AG04450 (cell line): ENCODE data around the gene VSTM4. TPM values are rescaled to one million over a fixed set of nuclear protein-coding genes. Genes with fewer than 3 reads are reported as not detected.

Source experiments
- CTCF ChIA-PET: fragments of 300-600, 350-600 bp; formaldehyde crosslinking; extraction: SDS; loops from one replicate; lab custom pipeline; 2022; ENCODE audit warnings: antibody characterized with exemption, inconsistent platforms; lab: Charles Lee
- POLR2A ChIA-PET: fragments of 350-600 bp; formaldehyde crosslinking; extraction: SDS; loops from one replicate; lab custom pipeline; 2021; ENCODE audit warnings: antibody characterized with exemption, inconsistent platforms; lab: Yijun Ruan, JAX
- DNase-seq: peaks from one replicate; pipeline ENCODE4 v3.0.0-alpha.2; 2011; ENCODE audit warnings: low read depth, low spot score
- H3K27ac ChIP-seq: one replicate; pipeline ENCODE4 v1.5.1; 2012; ENCODE audit warnings: low read depth, low read length, control low read depth
- H3K27me3 ChIP-seq: one replicate; pipeline ENCODE4 v1.6.0; 2012; ENCODE audit warnings: low read length; ENCODE audit not compliant: control insufficient read depth, insufficient read depth
- H3K4me3 ChIP-seq: 2 replicates; pipeline ENCODE4 v1.5.1; 2011; ENCODE audit warnings: mild to moderate bottlenecking, low read depth, low read length, control low read depth
- H3K9me3 ChIP-seq: 2 replicates; pipeline ENCODE4 v1.5.1; 2012; ENCODE audit warnings: low read length; ENCODE audit not compliant: control insufficient read depth, insufficient read depth
- CTCF ChIP-seq: IDR thresholded peaks from 2 replicates; pipeline ENCODE4 v1.5.1; 2011; ENCODE audit warnings: low read depth, low read length, control low read depth, inconsistent platforms
- polyA plus RNA-seq: library from polyadenylated mRNA; depleted of rRNA; stranded (reverse); fragments of >200 nt; gene quantifications from 2 replicates; pipeline ENCODE4 v1.2.3, GENCODE V29; 2011

The VSTM4 gene
- polyA plus RNA-seq, 1 experiment = 3.6 TPM

GRCh38 chr10:49001870-49002672, 113.3 kb downstream of the VSTM4 start:
- no peak overlapping the region for H3K27ac ChIP-seq
- H3K9me3 ChIP-seq = no peaks in the 10 kb centered on the region; the same call in 1 of the 2 replicates
- H3K4me3 ChIP-seq = no peak overlapping the region
- no peak for TF ChIP-seq CTCF
- H3K27me3 ChIP-seq = peaks cover 2% of the 10 kb centered on the region
- CTCF ChIA-PET = interaction anchor here (1.2 kb wide), 1 partner anchor 343 kb away, joined by 4 read pairs; no protein-coding TSS in a partner anchor
- POLR2A ChIA-PET = no interaction called here
- no peak for DNase-seq

- no peak for DNase-seq
- Histone ChIP-seq H3K27me3 (peaks cover 2% of the 10 kb centered on the region), H3K27ac (no peak overlapping the region), H3K9me3 (no peaks in the 10 kb centered on the region; the same call in 1 of the 2 replicates), H3K4me3 (no peak overlapping the region)
- ChIA-PET CTCF (no interaction called here), POLR2A (no interaction called here)
- TF ChIP-seq CTCF = peak; percentile 17; the same call in 1 of the 2 replicates
Observed at GRCh38 chr10:49001402-49001801, 113.9 kb downstream of the VSTM4 start.

GRCh38 chr10:49000437-49001398, 114.6 kb downstream of the VSTM4 start:
- no peak overlapping the region for H3K27ac ChIP-seq

GRCh38 chr10:48999346-48999745, 116.0 kb downstream of the VSTM4 start:
- no peak for TF ChIP-seq CTCF
- ChIA-PET CTCF (no interaction called here), POLR2A (no interaction called here)
- no peak for DNase-seq
- no peaks in the 10 kb centered on the region; the same call in 1 of the 2 replicates for H3K9me3 ChIP-seq
- H3K27ac ChIP-seq = no peak overlapping the region
- H3K27me3 ChIP-seq = no peaks in the 10 kb centered on the region
- H3K4me3 ChIP-seq = no peak overlapping the region

More at GRCh38 chr10:49000437-49001398, 114.6 kb downstream of the VSTM4 start:
- POLR2A ChIA-PET = no interaction called here
- TF ChIP-seq CTCF = no peak
- Histone ChIP-seq H3K4me3 (no peak overlapping the region), H3K27me3 (no peaks in the 10 kb centered on the region), H3K9me3 (no peaks in the 10 kb centered on the region; the same call in 1 of the 2 replicates)
- no peak for DNase-seq
- CTCF ChIA-PET = no interaction called here
